HG02870 (cell line): ENCODE data around the gene SUCLG2.
A peak's percentile ranks its signal among the peaks of the same experiment; 100 is the strongest.

Experiments
- ATAC-seq: cut with Tn5 transposase; IDR thresholded peaks from one replicate; pipeline ENCODE4 v1.9.1; 2021; ENCODE audit warnings: mild to moderate bottlenecking, moderate library complexity; ENCODE audit not compliant: unreplicated experiment

Gene SUCLG2

GRCh38 chr3:67654099-67654843 is at the start of gene SUCLG2:
TSS of gene SUCLG2 (minus strand) at chr3:67654612. CDS start at chr3:67654586, 26 bp downstream.
- ATAC-seq, result peak; percentile 52

GRCh38 chr3:67700596-67700995 is 46.2 kb upstream of the SUCLG2 start:
- no peak for ATAC-seq

GRCh38 chr3:67699882-67700281 is 45.5 kb upstream of the SUCLG2 start:
- ATAC-seq, result no peak

- no peak for ATAC-seq
Observed at GRCh38 chr3:67692621-67693020, 38.2 kb upstream of the SUCLG2 start.

- ATAC-seq, result no peak
Observed at GRCh38 chr3:67691926-67692325, 37.5 kb upstream of the SUCLG2 start.

GRCh38 chr3:67691207-67691606 is 36.8 kb upstream of the SUCLG2 start:
- peak; percentile 67 for ATAC-seq

GRCh38 chr3:67689806-67690205 is 35.4 kb upstream of the SUCLG2 start:
- ATAC-seq, result no peak

- no peak for ATAC-seq
Observed at GRCh38 chr3:67688231-67688630, 33.8 kb upstream of the SUCLG2 start.

GRCh38 chr3:67686069-67686468 is 31.7 kb upstream of the SUCLG2 start:
- no peak for ATAC-seq

- ATAC-seq, result peak; percentile 99
Observed at GRCh38 chr3:67685499-67685898, 31.1 kb upstream of the SUCLG2 start.

GRCh38 chr3:67684211-67684610 is 29.8 kb upstream of the SUCLG2 start:
- no peak for ATAC-seq

- no peak for ATAC-seq
Observed at GRCh38 chr3:67683522-67683921, 29.1 kb upstream of the SUCLG2 start.

- peak; percentile 74 for ATAC-seq
Observed at GRCh38 chr3:67678665-67679064, 24.3 kb upstream of the SUCLG2 start.

GRCh38 chr3:67674055-67674454 is 19.6 kb upstream of the SUCLG2 start:
- no peak for ATAC-seq

- peak; percentile 69 for ATAC-seq
Observed at GRCh38 chr3:67662733-67663132, 8.3 kb upstream of the SUCLG2 start.

- ATAC-seq, result no peak
Observed at GRCh38 chr3:67661089-67661488, 6.7 kb upstream of the SUCLG2 start.

GRCh38 chr3:67657192-67657591 is 2.8 kb upstream of the SUCLG2 start:
- no peak for ATAC-seq

- ATAC-seq, result no peak
Observed at GRCh38 chr3:67656614-67657013, 2.2 kb upstream of the SUCLG2 start.

- peak; percentile 74 for ATAC-seq
Observed at GRCh38 chr3:67655364-67656121, 1.1 kb upstream of the SUCLG2 start.

- ATAC-seq, result no peak
Observed at GRCh38 chr3:67654844-67655177, 399 bp upstream of the SUCLG2 start.

- peak; percentile 15 for ATAC-seq
Observed at GRCh38 chr3:67653425-67654098, 850 bp downstream of the SUCLG2 start.

GRCh38 chr3:67650084-67650483 is 4.3 kb downstream of the SUCLG2 start:
- no peak for ATAC-seq
